Measurements from ENCODE around the gene SRSF11. TPM values are rescaled to one million over a fixed set of nuclear protein-coding genes. Genes with fewer than 3 reads are reported as not detected.

SRSF11 gene
- total RNA-seq, 1 experiment from 2014 or later, result 112 TPM

GRCh38 chr1:70200065-70200464 lies 21.1 kb upstream of the SRSF11 start:
- H4K20me1 ChIP-seq (ENCODE audit: low read length), result no peaks in the 10 kb centered on the region
- no peak overlapping the region for H3K9ac ChIP-seq (ENCODE audit: low read length)
- H3K9me2 ChIP-seq (replicated peaks; ENCODE audit: low read length), result no peaks in the 10 kb centered on the region
- BruUV-seq (replicated peaks), result no TSS peak
- no peak overlapping the region for H3K27ac ChIP-seq (ENCODE audit: low read length)
- ChIA-PET POLR2A (ENCODE audit: unreplicated experiment) (no interaction called here), CTCF (no interaction called here)
- no peak overlapping the region for H3K4me3 ChIP-seq (ENCODE audit: low read length)
- intact Hi-C loops (cut with micrococcal nuclease), result no loop called here
- no peak for ATAC-seq
- H3K27me3 ChIP-seq (ENCODE audit: low read length), result no peaks in the 10 kb centered on the region
- no peak overlapping the region for H2AFZ ChIP-seq (ENCODE audit: low read length)
- no peak overlapping the region for H3K4me2 ChIP-seq (ENCODE audit: low read length)
- H3K79me2 ChIP-seq (ENCODE audit: low read length), result peaks cover 73% of the 10 kb centered on the region
- no peaks in the 10 kb centered on the region for H3K36me3 ChIP-seq (ENCODE audit: low read depth, low read length)
- H3K9me3 ChIP-seq (ENCODE audit: low read length), result no peaks in the 10 kb centered on the region
- peaks cover 6% of the 10 kb centered on the region; the same call in 1 of the 2 replicates for H3K4me1 ChIP-seq (ENCODE audit: insufficient read depth, low read length)
- no peaks in the 10 kb centered on the region for H3F3A ChIP-seq (ENCODE audit: low read length, unreplicated experiment)
- no peak for TF ChIP-seq EZH2phosphoT487 (IDR thresholded peaks at IDR 0.05; ENCODE audit: borderline replicate concordance, low read length)
- TF ChIP-seq EZH2 (IDR thresholded peaks at IDR 0.05; ENCODE audit: low read length, unreplicated experiment), result no peak
- TF ChIP-seq, protein P1, sequence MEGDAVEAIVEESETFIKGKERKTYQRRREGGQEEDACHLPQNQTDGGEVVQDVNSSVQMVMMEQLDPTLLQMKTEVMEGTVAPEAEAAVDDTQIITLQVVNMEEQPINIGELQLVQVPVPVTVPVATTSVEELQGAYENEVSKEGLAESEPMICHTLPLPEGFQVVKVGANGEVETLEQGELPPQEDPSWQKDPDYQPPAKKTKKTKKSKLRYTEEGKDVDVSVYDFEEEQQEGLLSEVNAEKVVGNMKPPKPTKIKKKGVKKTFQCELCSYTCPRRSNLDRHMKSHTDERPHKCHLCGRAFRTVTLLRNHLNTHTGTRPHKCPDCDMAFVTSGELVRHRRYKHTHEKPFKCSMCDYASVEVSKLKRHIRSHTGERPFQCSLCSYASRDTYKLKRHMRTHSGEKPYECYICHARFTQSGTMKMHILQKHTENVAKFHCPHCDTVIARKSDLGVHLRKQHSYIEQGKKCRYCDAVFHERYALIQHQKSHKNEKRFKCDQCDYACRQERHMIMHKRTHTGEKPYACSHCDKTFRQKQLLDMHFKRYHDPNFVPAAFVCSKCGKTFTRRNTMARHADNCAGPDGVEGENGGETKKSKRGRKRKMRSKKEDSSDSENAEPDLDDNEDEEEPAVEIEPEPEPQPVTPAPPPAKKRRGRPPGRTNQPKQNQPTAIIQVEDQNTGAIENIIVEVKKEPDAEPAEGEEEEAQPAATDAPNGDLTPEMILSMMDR (conservative IDR thresholded peaks at IDR 0.05; ENCODE audit: low read depth, low read length), result no peak
- DNase-seq, result no peak

GRCh38 chr1:70202173-70202758 lies 18.9 kb upstream of the SRSF11 start:
- CTCF ChIA-PET, result no interaction called here
- Histone ChIP-seq H3K27ac (ENCODE audit: low read length) (no peak overlapping the region), H3K27me3 (ENCODE audit: low read length) (no peaks in the 10 kb centered on the region), H2AFZ (ENCODE audit: low read length) (no peak overlapping the region), H3K9me3 (ENCODE audit: low read length) (no peaks in the 10 kb centered on the region), H3K9me2 (replicated peaks; ENCODE audit: low read length) (no peaks in the 10 kb centered on the region), H3K36me3 (ENCODE audit: low read depth, low read length) (no peaks in the 10 kb centered on the region), H3K4me1 (ENCODE audit: insufficient read depth, low read length) (peaks cover 9% of the 10 kb centered on the region), H3K4me3 (ENCODE audit: low read length) (no peak overlapping the region), H3K79me2 (ENCODE audit: low read length) (peaks cover 83% of the 10 kb centered on the region), H3K9ac (ENCODE audit: low read length) (no peak overlapping the region), H4K20me1 (ENCODE audit: low read length) (no peaks in the 10 kb centered on the region), H3K4me2 (ENCODE audit: low read length) (0 out of 2 replicates have a peak overlapping the region, but pooled peaks have one; percentile 2), H3F3A (ENCODE audit: low read length, unreplicated experiment) (no peaks in the 10 kb centered on the region)
- intact Hi-C loops (cut with micrococcal nuclease), result no loop called here
- BruUV-seq (replicated peaks), result no TSS peak
- TF ChIP-seq EZH2phosphoT487 (IDR thresholded peaks at IDR 0.05; ENCODE audit: borderline replicate concordance, low read length) (no peak), EZH2 (IDR thresholded peaks at IDR 0.05; ENCODE audit: low read length, unreplicated experiment) (no peak)
- TF ChIP-seq, protein P1 (conservative IDR thresholded peaks at IDR 0.05; ENCODE audit: low read depth, low read length), result no peak
- POLR2A ChIA-PET (ENCODE audit: unreplicated experiment), result no interaction called here
- DNase-seq (no peak), ATAC-seq (no peak)

GRCh38 chr1:70204139-70204538 lies 17.0 kb upstream of the SRSF11 start:
- Histone ChIP-seq H3K36me3 (ENCODE audit: low read depth, low read length) (peaks cover 11% of the 10 kb centered on the region; the same call in 1 of the 2 replicates), H3K4me3 (ENCODE audit: low read length) (peak overlapping the region; percentile 85), H2AFZ (ENCODE audit: low read length) (peak overlapping the region; percentile 84; the same call in 1 of the 2 replicates), H3K9ac (ENCODE audit: low read length) (peak overlapping the region; percentile 93; the same call in 1 of the 2 replicates), H3K4me2 (ENCODE audit: low read length) (peak overlapping the region; percentile 94), H3K9me3 (ENCODE audit: low read length) (no peaks in the 10 kb centered on the region), H4K20me1 (ENCODE audit: low read length) (no peaks in the 10 kb centered on the region), H3K27me3 (ENCODE audit: low read length) (no peaks in the 10 kb centered on the region), H3K27ac (ENCODE audit: low read length) (no peak overlapping the region), H3F3A (ENCODE audit: low read length, unreplicated experiment) (no peaks in the 10 kb centered on the region), H3K79me2 (ENCODE audit: low read length) (peaks cover 91% of the 10 kb centered on the region), H3K9me2 (replicated peaks; ENCODE audit: low read length) (no peaks in the 10 kb centered on the region), H3K4me1 (ENCODE audit: insufficient read depth, low read length) (peaks cover 12% of the 10 kb centered on the region)
- ATAC-seq (no peak), DNase-seq (no peak)
- ChIA-PET POLR2A (ENCODE audit: unreplicated experiment) (no interaction called here), CTCF (no interaction called here)
- intact Hi-C loops (cut with micrococcal nuclease), result loop anchor here (2.0 kb wide), 2 partner anchors 17 to 71 kb away; partner anchors contain the start of gene SRSF11
- TF ChIP-seq, protein P1 (conservative IDR thresholded peaks at IDR 0.05; ENCODE audit: low read depth, low read length), result no peak
- TF ChIP-seq EZH2phosphoT487 (IDR thresholded peaks at IDR 0.05; ENCODE audit: borderline replicate concordance, low read length) (no peak), EZH2 (IDR thresholded peaks at IDR 0.05; ENCODE audit: low read length, unreplicated experiment) (no peak)
- BruUV-seq (replicated peaks), result no TSS peak

Measured in PC-3 (cell line).